Memory B cell (primary cell): ENCODE measurements around the gene MFSD11.
"Not testable (repeated sequence)": the region's sequence is repeated elsewhere in the genome, so short reads cannot be mapped to it uniquely, and the experiment has no call there.

ENCODE experiments used
- ATAC-seq: fragments of 150-1000 bp; cut with Tn5 transposase; 2 replicates; pipeline ENCODE4 v1.10.0; 2021; ENCODE audit warnings: low read depth, mild to moderate bottlenecking, moderate library complexity
- DNase-seq, 2 donors: peaks; one replicate each; pipeline ENCODE4 v3.0.0; 2022; ENCODE audit warnings: low spot score in 2 of 2
- H3K27ac Mint-ChIP-seq: one replicate; pipeline ENCODE4 v1.8.0; 2022; ENCODE audit warnings: mild to moderate bottlenecking, moderate library complexity, mixed read lengths
- H3K27me3 Mint-ChIP-seq: one replicate; pipeline ENCODE4 v1.8.0; 2022; ENCODE audit warnings: mixed read lengths
- H3K36me3 Mint-ChIP-seq: one replicate; pipeline ENCODE4 v1.8.0; 2022; ENCODE audit warnings: mild to moderate bottlenecking, mixed read lengths
- H3K4me1 Mint-ChIP-seq: one replicate; pipeline ENCODE4 v1.8.0; 2022; ENCODE audit warnings: mixed read lengths
- H3K4me3 Mint-ChIP-seq: one replicate; pipeline ENCODE4 v1.8.0; 2022; ENCODE audit warnings: mild to moderate bottlenecking, moderate library complexity, mixed read lengths
- H3K9me3 Mint-ChIP-seq: one replicate; pipeline ENCODE4 v1.8.0; 2022; ENCODE audit warnings: mixed read lengths

Gene MFSD11

DNA sequence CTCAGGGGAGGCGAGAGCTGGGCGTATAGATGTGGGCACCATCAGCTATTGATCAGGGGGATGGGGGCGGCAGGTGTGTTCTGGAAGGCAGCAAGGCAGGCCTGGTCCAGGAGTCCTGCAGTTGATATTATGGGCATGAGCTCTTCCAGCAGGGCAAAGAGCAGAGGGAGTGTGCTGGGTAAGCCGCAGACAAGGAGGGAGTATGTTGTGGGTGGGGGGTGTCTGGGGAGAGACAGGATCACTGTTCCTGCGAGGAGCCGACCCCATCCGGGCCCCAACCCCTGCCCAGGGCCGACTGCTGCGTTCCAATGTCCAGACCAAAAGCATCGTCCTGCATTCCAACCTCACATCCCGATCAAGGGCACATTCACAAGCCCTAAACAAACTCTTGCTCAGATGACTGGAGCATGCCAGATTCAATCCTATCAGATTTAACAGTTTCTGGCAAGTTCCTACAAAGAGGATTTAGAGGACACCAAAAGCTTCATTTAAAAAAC is 36.4 kb upstream of the MFSD11 start:
- Mint-ChIP-seq H3K27me3 (peaks cover 1% of the 10 kb centered on the region), H3K27ac (no peak overlapping the region), H3K4me1 (peaks cover 14% of the 10 kb centered on the region)

DNA sequence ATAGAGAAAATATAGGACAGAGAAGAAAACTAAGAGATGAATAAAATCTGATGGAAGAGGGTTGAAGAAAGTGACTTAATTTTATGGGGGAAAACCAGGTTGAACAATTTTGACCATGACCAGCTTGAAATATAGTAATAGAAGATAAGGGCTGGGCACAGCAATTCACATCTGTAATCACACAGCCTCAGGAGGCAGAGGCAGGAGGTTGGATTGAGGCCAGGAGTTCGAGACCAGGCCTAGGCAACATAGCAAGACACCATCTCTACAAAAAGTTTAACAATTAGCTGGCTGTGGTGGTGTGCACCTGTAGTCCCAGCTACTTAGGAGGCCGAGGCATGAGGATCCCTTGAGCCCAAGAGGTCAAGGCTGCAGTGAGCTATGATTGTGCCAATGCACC is 35.8 kb upstream of the MFSD11 start:
- no peak for DNase-seq
- Mint-ChIP-seq H3K36me3 (no peaks in the 10 kb centered on the region), H3K9me3 (no peaks in the 10 kb centered on the region), H3K27me3 (peaks cover under 1% of the 10 kb centered on the region), H3K4me1 (peaks cover 8% of the 10 kb centered on the region), H3K27ac (no peak overlapping the region), H3K4me3 (no peak overlapping the region)
- no peak for ATAC-seq

More for the DNA sequence above, 36.4 kb upstream of the MFSD11 start:
- Mint-ChIP-seq H3K36me3 (no peaks in the 10 kb centered on the region), H3K4me3 (no peak overlapping the region), H3K9me3 (no peaks in the 10 kb centered on the region)
- DNase-seq (no peak), ATAC-seq (no peak)

DNA sequence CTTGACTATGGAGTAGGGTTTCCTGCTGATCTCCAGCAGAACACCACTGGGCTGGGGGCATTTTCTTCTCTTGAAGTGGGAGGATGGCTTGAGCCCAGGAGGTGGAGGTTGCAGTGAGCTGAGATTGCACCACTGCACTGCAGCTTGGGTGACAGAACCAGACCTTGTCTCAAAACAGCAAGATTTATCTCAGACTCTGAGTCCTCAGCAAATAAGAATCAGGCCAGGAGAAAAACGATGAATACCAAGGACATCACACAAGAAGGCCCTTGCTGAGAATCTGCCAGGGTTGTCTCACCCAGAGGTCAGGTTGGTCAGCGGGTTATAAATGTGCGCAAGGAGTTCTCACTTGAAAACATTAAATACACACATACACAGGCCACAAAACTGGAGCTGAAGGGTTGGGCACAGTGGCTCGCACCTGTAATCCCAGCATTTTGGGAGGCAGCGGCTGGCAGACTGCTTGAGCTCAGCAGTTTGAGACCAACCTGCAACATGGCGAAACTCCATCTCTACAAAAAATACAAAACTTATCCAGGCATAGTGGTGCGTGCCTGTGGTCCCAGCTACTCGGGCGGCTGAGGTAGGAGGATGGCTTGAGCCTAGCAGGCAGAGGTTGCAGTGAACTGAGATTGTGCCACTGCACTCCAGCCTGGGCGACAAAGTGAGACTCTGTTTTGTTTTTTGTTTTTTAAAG is 34.8 kb upstream of the MFSD11 start:
- peaks cover 4% of the 10 kb centered on the region for H3K4me1 Mint-ChIP-seq
- no peaks in the 10 kb centered on the region for H3K27me3 Mint-ChIP-seq

DNA sequence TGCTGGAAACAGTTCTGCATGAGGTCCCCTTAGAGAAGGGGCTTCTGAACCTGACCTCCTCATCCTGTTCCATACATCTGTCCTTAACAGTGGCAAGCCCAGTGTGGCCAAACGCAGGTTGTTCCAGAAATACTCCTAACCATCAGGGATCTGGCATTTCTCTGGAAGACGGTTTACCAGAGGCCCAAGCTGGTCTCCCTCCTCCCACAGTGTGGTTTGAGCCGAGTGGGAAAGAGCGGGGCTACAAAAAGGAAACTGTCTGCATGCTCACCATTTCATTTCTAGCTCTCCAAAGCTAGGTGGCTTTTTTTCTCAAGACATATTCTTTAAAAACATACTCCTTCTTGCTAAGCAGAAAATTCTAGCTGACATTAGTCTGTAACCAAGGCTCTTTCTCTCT is 33.1 kb upstream of the MFSD11 start:
- Mint-ChIP-seq H3K36me3 (no peaks in the 10 kb centered on the region), H3K27ac (no peak overlapping the region), H3K9me3 (no peaks in the 10 kb centered on the region), H3K27me3 (no peaks in the 10 kb centered on the region), H3K4me1 (peaks cover 4% of the 10 kb centered on the region), H3K4me3 (no peak overlapping the region)
- ATAC-seq (no peak), DNase-seq (no peak)

More for the DNA sequence above, 34.8 kb upstream of the MFSD11 start:
- Mint-ChIP-seq H3K9me3 (no peaks in the 10 kb centered on the region), H3K27ac (no peak overlapping the region), H3K36me3 (no peaks in the 10 kb centered on the region), H3K4me3 (no peak overlapping the region)
- DNase-seq: no peak
- ATAC-seq: no peak

DNA sequence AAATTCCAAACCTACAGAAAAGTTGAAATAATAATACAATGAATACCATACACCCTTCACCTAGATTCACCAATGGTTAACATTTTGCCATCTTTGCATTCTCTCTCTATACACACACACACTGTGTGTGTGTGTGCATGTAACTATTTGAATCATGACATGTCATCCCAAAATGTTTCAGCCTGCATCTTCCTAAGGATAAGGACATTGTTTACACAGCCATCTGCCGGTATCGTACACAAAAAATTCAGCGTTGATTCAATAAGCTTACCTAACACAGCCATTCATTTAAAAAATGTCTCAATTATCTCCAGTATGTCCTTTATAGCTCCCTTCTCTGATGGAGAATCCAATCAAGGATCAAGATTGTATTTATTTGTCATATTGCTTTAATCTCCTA is 31.1 kb upstream of the MFSD11 start:
- Mint-ChIP-seq H3K27me3 (no peaks in the 10 kb centered on the region), H3K36me3 (no peaks in the 10 kb centered on the region), H3K9me3 (no peaks in the 10 kb centered on the region), H3K27ac (no peak overlapping the region), H3K4me3 (no peak overlapping the region), H3K4me1 (peaks cover 3% of the 10 kb centered on the region)
- ATAC-seq: no peak
- no peak for DNase-seq

DNA sequence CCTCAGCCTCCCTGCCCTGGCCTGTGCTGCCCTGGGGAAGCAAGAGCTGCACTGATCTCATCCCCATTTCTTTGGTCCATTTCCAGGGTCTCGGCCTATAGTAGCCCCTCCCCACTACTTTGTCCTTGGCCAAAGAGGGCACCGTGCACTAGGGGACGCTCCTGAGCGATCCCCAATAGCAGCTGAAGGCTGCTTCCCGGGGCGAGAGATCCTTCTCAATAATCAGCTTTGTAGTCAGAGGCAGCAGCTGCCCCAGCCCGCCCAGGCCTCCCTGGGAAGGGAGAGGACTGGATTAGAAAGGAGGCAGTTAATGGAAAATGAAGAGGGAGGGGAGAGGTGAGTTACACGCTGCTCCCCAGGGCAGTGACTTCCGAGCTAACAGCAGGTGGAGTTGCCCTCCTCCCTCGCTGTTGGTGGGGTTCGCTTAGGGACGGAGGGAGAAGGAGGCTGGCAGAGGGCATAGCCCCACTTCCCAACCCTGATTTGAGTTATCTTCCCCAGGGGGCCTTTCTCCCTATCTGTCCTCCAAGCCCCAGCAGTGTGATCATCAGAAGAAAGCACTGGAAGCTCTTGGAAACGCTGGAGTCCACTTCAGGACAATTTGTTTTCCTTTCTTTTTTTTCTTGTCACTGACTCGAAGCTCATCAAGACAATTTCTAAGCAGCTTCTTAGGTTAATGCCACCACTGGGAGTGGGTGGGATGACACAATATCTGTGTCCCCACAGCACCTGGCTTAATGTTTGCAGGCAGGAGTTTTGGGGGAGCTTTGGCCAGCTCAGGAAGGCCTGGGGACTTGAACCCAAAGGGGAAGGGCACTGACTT is 29.7 kb upstream of the MFSD11 start:
- no peak for DNase-seq

DNA sequence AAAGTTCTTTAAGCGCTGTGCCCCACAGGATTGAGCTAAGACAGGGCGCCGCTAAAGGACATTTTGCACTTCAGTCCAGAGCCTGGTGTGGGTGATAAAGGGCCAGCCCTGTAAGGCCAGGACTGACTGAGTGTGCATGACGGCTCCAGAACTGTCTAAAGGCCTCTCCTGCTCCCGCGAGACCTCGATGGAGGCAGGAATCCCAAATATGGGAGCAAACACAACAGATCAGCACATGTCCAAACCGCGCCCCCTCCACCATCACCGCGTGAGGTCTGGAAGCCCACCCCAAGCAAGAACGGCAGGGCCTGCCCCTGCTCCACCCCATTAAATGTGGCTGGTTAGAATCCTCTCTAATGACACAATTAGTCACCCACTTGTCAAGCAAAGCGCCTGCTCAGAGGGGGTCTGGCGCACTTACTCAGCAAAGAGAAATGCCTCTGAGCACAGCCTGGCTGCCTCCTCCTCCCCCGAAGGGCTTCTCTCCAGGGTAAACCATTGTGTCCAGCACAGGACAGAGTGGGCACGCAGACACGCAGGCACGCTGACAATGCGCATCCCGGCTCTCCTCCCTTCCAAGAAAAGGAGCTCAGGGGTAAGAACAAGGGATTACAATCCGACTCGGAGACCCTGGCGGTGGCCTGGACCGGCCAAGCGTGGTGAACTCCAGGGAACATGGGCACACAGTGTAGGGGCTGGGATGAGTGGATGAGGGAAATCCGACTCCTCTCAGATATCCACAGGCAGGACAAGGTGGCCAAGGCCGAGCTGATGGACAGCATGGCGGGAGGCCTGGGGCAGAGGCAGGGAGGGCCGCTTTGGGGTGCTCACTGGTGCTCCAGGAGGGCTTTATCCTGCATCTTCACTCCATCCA is 28.6 kb upstream of the MFSD11 start:
- H3K9me3 Mint-ChIP-seq: no peaks in the 10 kb centered on the region
- peaks cover 3% of the 10 kb centered on the region for H3K4me1 Mint-ChIP-seq
- H3K4me3 Mint-ChIP-seq: peak overlapping the region; percentile 67
- peaks cover 6% of the 10 kb centered on the region for H3K36me3 Mint-ChIP-seq
- H3K27ac Mint-ChIP-seq: no peak overlapping the region
- no peak for DNase-seq
- ATAC-seq: no peak
- H3K27me3 Mint-ChIP-seq: no peaks in the 10 kb centered on the region

More for the DNA sequence above, 29.7 kb upstream of the MFSD11 start:
- H3K27me3 Mint-ChIP-seq: no peaks in the 10 kb centered on the region
- no peaks in the 10 kb centered on the region for H3K36me3 Mint-ChIP-seq
- no peaks in the 10 kb centered on the region for H3K9me3 Mint-ChIP-seq
- peaks cover 3% of the 10 kb centered on the region for H3K4me1 Mint-ChIP-seq
- ATAC-seq: no peak
- H3K4me3 Mint-ChIP-seq: no peak overlapping the region
- no peak overlapping the region for H3K27ac Mint-ChIP-seq

DNA sequence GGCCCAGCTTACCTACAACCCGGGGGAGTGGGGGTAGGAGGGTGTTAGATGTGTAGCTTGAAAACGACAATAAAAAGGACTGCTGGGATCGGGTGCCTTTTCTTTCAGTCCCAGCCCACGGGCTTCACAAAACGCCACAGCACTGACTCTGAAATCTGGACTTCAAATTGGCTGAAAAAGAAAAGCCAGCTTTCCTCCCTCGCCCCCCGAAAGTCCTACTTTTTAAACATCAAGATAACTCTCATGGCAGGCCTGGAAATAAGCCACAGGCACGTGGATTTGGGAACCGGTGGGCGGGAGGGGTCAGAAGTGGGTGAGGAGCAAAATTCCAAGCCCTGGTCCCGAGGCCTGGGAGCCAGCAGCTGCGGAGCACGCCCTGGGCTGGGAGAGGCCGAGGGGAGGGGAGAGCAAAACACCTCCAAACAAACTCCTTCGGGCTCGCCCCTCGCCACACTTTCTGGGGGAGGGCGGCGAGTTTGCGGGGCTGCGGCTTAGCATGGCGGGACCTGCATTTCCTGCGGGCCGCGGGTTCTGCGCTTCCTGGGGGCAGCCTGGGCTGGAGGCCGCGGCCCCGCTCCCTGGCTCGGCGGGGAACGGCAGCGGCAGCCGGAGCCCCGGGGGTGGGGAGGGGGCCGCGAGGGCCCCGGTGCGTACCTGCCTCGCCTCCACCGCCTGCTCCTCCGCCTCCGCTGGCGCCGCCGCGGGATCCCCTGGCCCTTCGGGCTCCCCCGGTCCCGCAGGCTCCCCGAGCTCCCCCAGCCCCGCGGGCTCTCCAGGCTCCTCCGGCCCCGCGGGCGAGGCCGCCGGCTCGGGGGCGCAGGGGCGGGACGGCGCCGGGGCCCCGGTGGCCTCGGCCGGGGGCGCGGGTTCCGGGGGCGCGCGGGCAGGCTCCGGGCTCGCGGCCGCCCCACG is 27.7 kb upstream of the MFSD11 start:
- not testable (repeated sequence) for H3K27me3 Mint-ChIP-seq, H3K27ac Mint-ChIP-seq, H3K36me3 Mint-ChIP-seq, H3K9me3 Mint-ChIP-seq, DNase-seq, H3K4me1 Mint-ChIP-seq
- peak; percentile 10 for ATAC-seq
- peak overlapping the region; percentile 67 for H3K4me3 Mint-ChIP-seq

DNA sequence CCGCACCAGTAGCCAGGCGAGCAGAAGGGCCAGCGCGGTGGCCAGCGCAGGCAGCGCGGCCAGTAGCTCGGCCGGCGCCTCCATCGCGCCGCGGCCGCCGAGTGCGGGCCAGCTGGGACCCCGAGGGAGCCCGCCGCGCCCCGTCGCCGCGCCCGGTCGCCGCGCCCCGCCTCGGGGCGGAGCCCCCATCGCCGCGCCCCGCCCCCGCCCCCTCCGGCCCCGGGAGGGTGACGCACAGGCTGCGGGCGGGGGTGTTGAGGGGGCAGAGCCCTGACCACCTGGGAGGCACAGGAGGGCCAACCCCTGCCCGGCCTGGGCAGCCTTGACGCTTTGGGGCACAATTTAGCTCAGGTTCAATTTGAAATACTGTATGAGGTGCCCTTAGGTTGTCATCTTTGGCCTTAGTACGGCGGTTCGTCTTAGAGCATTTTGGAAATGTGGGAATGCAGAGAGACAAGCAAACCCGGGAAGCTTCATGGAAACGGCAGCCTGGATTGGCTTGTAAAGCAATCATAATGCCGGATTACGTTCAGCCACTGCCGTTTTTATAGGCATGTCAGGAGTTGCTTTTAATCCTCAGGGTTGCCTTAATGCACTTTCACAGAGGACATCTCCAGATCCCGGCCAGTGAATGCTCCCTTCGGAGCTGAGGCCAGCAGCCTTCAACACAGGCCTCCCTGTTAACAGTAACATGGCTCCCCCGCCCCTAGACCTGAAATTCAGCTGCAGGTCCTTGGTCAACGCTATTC is 26.9 kb upstream of the MFSD11 start, which contains the start of gene MXRA7:
Gene MXRA7, minus strand, starts transcription at position 103 of the 749 bp plus-strand sequence. Its CDS starts 19 bp downstream, at position 84.
- Mint-ChIP-seq H3K4me3 (peak within 1 kb of the TSS; percentile 68), H3K4me1 (peaks cover 16% of the 10 kb centered on the region), H3K27me3 (no peaks in the 10 kb centered on the region), H3K27ac (no peak within 1 kb of the TSS), H3K9me3 (no peaks in the 10 kb centered on the region), H3K36me3 (peaks cover 7% of the 10 kb centered on the region)
- DNase-seq (peak; percentile 41 to 62), ATAC-seq (peak; percentile 72)

DNA sequence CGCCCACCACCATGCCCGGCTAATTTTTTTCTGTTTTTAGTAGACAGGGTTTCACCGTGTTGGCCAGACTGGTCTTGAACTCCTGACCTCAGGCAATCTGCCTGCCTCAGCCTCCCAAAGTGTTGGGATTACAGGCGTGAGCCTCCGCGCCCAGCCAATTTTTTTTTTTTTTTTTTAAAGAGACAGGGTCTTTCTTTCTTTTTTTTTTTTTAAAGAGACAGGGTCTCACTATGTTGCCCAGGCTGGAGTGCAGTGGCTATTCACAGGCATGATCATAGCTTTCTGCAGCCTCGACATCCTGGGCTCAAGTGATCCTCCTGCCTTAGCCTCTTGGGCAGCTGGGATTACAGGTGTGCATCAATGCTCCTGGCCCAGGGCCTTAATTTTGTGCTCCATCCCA is 25.6 kb upstream of the MFSD11 start:
- ATAC-seq, H3K27me3 Mint-ChIP-seq, H3K4me3 Mint-ChIP-seq, H3K9me3 Mint-ChIP-seq, H3K27ac Mint-ChIP-seq, DNase-seq: not testable (repeated sequence)
- peaks cover 19% of the 10 kb centered on the region for H3K4me1 Mint-ChIP-seq
- H3K36me3 Mint-ChIP-seq: peaks cover 11% of the 10 kb centered on the region

DNA sequence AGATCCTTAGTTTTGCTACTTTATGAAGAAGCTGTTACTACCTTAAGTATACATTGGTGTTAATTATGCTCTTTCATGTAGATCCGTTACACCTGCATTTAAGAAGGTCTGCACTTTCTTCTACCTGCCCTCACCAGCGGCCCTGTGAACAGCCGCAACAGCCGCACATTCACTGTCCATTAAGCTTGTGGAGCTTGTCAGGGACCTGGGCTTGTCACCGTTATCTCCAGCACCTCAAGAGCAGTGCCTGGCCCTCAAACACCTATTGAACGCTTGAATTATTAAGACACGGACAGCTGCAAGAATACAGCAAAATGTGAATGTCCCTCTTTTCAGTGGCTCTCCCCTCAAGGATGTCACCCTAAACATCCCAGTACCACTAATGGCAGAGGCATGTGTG is 24.2 kb upstream of the MFSD11 start:
- H3K9me3 Mint-ChIP-seq: no peaks in the 10 kb centered on the region
- H3K36me3 Mint-ChIP-seq: peaks cover 13% of the 10 kb centered on the region
- no peak overlapping the region for H3K4me3 Mint-ChIP-seq
- H3K27ac Mint-ChIP-seq: no peak overlapping the region
- ATAC-seq (no peak), DNase-seq (no peak)
- H3K27me3 Mint-ChIP-seq: no peaks in the 10 kb centered on the region
- H3K4me1 Mint-ChIP-seq: peaks cover 19% of the 10 kb centered on the region

DNA sequence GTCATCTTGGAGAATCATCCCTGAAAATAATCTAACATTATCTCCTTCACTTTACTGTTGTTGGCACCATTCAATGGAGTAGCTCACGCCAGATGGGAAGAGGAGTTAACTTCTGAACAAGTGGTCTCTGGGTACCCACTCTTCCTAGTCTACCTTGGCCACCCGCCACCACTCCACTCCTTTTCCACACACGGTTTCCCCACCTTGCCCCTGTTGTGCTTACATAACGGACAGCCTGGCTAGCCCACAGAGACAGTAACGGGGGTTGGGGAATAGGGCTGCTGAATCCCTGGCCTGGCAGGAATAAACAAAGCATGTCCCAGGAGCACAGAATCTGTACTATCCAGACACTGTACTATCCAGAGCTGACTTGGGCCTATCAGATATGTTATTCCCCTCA is 23.6 kb upstream of the MFSD11 start:
- Mint-ChIP-seq H3K4me3 (no peak overlapping the region), H3K27ac (no peak overlapping the region), H3K36me3 (peaks cover 16% of the 10 kb centered on the region), H3K4me1 (peaks cover 19% of the 10 kb centered on the region), H3K9me3 (no peaks in the 10 kb centered on the region), H3K27me3 (no peaks in the 10 kb centered on the region)
- no peak for ATAC-seq
- no peak for DNase-seq
